ENCODE data around the gene PDCL3.

- TF ChIP-seq CTCF (conservative IDR thresholded peaks at IDR 0.05), result no peak
- no peak for TF ChIP-seq EZH2 (IDR thresholded peaks at IDR 0.05; ENCODE audit: low read depth)
Observed at GRCh38 chr2:100625717-100626116, 62.9 kb downstream of the PDCL3 start.
